Colonic mucosa (tissue), 4 donors: ENCODE data around the gene IL1F10. TPM values are rescaled to one million over a fixed set of nuclear protein-coding genes. Genes with fewer than 3 reads are reported as not detected.
A peak's percentile ranks its signal among the peaks of the same experiment; 100 is the strongest.

Experiments
- DNase-seq: peaks from one replicate; pipeline ENCODE4 v3.0.0-alpha.2; 2020
- H3K27ac ChIP-seq: fragments of 200-600 bp; one replicate; pipeline ENCODE4 v1.8.0; 2021
- H3K27me3 ChIP-seq: fragments of 200-600 bp; one replicate; pipeline ENCODE4 v1.8.0; 2021
- H3K36me3 ChIP-seq: fragments of 200-600 bp; one replicate; pipeline ENCODE4 v1.8.0; 2021
- H3K4me1 ChIP-seq: fragments of 200-600 bp; one replicate; pipeline ENCODE4 v1.8.0; 2021; ENCODE audit warnings: mild to moderate bottlenecking
- H3K4me3 ChIP-seq: fragments of 200-600 bp; one replicate; pipeline ENCODE4 v1.8.0; 2021
- H3K9ac ChIP-seq, 2 donors: one replicate each; pipeline ENCODE4 v1.7.0; 2013; ENCODE audit warnings: control low read depth in 2 of 2, low read depth in 2 of 2, low read length in 2 of 2
- H3K9me3 ChIP-seq: fragments of 200-600 bp; one replicate; pipeline ENCODE4 v1.8.0; 2021
- CTCF ChIP-seq: fragments of 200-600 bp; IDR thresholded peaks from one replicate; pipeline ENCODE4 v1.8.0; 2022; ENCODE audit warnings: antibody characterized with exemption, mild to moderate bottlenecking
- intact Hi-C: fragments of 100-400 bp; cut with DNase I; formaldehyde crosslinking; loops from one replicate; pipeline ENCODE4 v1.14.1; 2022
- total RNA-seq, 2 donors: library from RNA; stranded (reverse); fragmentation: NEBNext Ultra II Directional in 1 of 2; extraction: Animal tissue kit (Norgen Biotek cat#: 25700) in 1 of 2; gene quantifications; one replicate each; pipeline ENCODE4 v1.2.1, GENCODE V29; 2021
- donor health status: healthy.
- donor health status: DM: no; HTN: no; CAD: no.
- donor health status: DM: no; HTN: no; CAD: no.

Gene IL1F10
- total RNA-seq, 2 donors from 2014 or later, result not detected

- no peak overlapping the region for H3K9ac ChIP-seq
- H3K36me3 ChIP-seq, result no peaks in the 10 kb centered on the region
- DNase-seq, result no peak
- no peaks in the 10 kb centered on the region for H3K4me1 ChIP-seq
- H3K4me3 ChIP-seq, result no peak overlapping the region
- no peaks in the 10 kb centered on the region for H3K9me3 ChIP-seq
- H3K27ac ChIP-seq, result no peak overlapping the region
- intact Hi-C loops, result no loop called here
- H3K27me3 ChIP-seq, result no peaks in the 10 kb centered on the region
- no peak for TF ChIP-seq CTCF
These were observed 9.3 kb upstream of the IL1F10 start for GRCh38 chr2:113058411-113058994.

GRCh38 chr2:113058998-113059960 is 8.5 kb upstream of the IL1F10 start, which contains the start of gene IL36RN:
IL36RN (plus strand) TSS chr2:113059198; CDS start chr2:113059439, 241 bp downstream.
- Histone ChIP-seq H3K9ac (no peak within 1 kb of the TSS), H3K36me3 (no peaks in the 10 kb centered on the region), H3K27ac (no peak within 1 kb of the TSS), H3K27me3 (no peaks in the 10 kb centered on the region), H3K9me3 (no peaks in the 10 kb centered on the region), H3K4me1 (no peaks in the 10 kb centered on the region), H3K4me3 (no peak within 1 kb of the TSS)
- no peak for TF ChIP-seq CTCF
- intact Hi-C loops, result no loop called here
- peak; percentile 10 for DNase-seq

- Histone ChIP-seq H3K9me3 (no peaks in the 10 kb centered on the region), H3K27ac (no peak overlapping the region), H3K36me3 (no peaks in the 10 kb centered on the region), H3K27me3 (no peaks in the 10 kb centered on the region), H3K4me3 (no peak overlapping the region), H3K9ac (no peak overlapping the region), H3K4me1 (no peaks in the 10 kb centered on the region)
- intact Hi-C loops, result no loop called here
- peak; percentile 5 for DNase-seq
- no peak for TF ChIP-seq CTCF
These were observed 7.4 kb upstream of the IL1F10 start for GRCh38 chr2:113060396-113060795.

DNA sequence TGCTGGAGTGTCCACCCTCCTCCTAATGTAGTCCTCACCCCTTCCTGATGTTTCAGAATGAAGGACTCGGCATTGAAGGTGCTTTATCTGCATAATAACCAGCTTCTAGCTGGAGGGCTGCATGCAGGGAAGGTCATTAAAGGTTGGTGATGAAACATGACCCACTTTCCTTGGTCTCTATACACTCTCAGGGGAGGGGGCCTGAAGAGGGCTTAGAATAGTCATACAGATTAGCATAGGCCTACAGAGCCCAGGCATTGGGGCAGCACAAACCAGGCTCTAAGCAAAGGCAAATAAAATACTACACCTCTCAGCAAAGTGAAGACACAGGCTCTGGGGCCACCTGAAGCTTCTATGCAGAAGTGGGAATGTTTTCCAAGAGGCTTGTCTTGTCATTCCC is 7.0 kb upstream of the IL1F10 start:
- no peaks in the 10 kb centered on the region for H3K27me3 ChIP-seq
- H3K9ac ChIP-seq, result no peak overlapping the region
- H3K36me3 ChIP-seq, result no peaks in the 10 kb centered on the region
- no peaks in the 10 kb centered on the region for H3K9me3 ChIP-seq
- no peak for TF ChIP-seq CTCF
- no peak overlapping the region for H3K27ac ChIP-seq
- no peaks in the 10 kb centered on the region for H3K4me1 ChIP-seq
- intact Hi-C loops, result no loop called here
- no peak overlapping the region for H3K4me3 ChIP-seq
- DNase-seq, result peak; percentile 0

- no peaks in the 10 kb centered on the region for H3K36me3 ChIP-seq
- no peak overlapping the region for H3K27ac ChIP-seq
- H3K4me3 ChIP-seq, result no peak overlapping the region
- H3K27me3 ChIP-seq, result no peaks in the 10 kb centered on the region
- DNase-seq, result peak; percentile 8
- intact Hi-C loops, result no loop called here
- H3K9me3 ChIP-seq, result no peaks in the 10 kb centered on the region
- no peak overlapping the region for H3K9ac ChIP-seq
- no peak for TF ChIP-seq CTCF
- no peaks in the 10 kb centered on the region for H3K4me1 ChIP-seq
These were observed 6.5 kb upstream of the IL1F10 start for GRCh38 chr2:113061241-113061640.
